NCI-H460 (cell line): Measurements from ENCODE around the gene CLTCL1. TPM values are rescaled to one million over a fixed set of nuclear protein-coding genes. Genes with fewer than 3 reads are reported as not detected.

ENCODE experiments used
- DNase-seq: peaks from one replicate; pipeline ENCODE4 v3.0.0-alpha.2; 2016; ENCODE audit warnings: low read depth; ENCODE audit errors: extremely low read depth
- total RNA-seq: library from RNA; depleted of rRNA; stranded (reverse); fragments of >200 nt; shearing (Covaris generic); gene quantifications from 2 replicates; pipeline ENCODE4 v1.2.3, GENCODE V29; 2014

Gene CLTCL1
- total RNA-seq, 1 experiment from 2014 or later = 2.0 TPM

- DNase-seq = no peak
Observed at GRCh38 chr22:19178065-19178656, 113.4 kb downstream of the CLTCL1 start.

DNA sequence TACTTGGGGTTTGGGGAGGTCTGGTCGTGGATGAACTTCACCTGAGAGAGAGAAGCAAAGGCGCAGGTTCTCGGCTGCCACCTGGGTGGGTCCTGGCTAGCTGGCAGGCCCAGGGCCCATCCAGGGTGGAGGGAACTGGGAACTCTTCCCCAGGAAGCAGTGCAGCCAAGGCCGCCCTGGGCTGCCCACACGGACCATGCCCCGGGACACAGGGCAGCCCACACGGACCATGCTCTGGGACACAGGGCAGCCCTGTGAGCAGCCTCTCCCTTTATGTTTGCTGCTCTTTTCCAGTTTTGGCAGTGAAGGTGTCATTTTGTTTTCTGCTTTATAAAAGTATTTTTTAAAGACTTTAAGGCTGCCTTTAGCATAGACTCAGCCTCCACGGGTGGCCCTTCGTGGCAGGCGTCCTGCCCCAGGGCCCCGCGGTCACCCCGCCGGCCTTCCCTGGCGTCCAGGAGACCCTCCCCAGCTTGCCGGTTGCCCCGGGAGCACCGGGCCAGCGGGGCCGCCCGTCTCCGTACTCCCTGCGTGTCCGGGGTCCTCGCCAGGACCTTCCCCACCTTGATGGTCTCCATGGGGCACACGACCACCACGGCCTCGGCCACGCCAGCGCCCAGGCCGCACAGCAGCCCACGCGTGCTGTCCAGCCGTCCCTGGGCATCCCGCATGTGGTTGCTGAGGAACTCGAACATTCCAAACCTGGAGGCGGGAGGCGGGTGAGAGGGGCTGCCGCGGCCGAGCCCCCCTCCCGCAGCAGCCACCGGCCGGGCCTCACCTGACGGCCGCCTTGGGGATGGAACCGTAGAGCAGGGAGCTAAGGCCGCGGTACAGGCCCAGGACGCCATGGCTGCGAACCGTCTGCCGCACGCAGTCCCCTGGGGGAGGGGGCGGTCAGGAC is 114.1 kb downstream of the CLTCL1 start:
- DNase-seq = no peak

GRCh38 chr22:19176732-19177131 is 114.8 kb downstream of the CLTCL1 start:
- no peak for DNase-seq

GRCh38 chr22:19176175-19176643 is 115.3 kb downstream of the CLTCL1 start:
- no peak for DNase-seq

- no peak for DNase-seq
Observed at GRCh38 chr22:19175602-19176174, 115.8 kb downstream of the CLTCL1 start.

- DNase-seq = no peak
Observed at GRCh38 chr22:19175026-19175601, 116.4 kb downstream of the CLTCL1 start.

- DNase-seq = no peak
Observed at GRCh38 chr22:19174106-19175025, 117.2 kb downstream of the CLTCL1 start.

DNA sequence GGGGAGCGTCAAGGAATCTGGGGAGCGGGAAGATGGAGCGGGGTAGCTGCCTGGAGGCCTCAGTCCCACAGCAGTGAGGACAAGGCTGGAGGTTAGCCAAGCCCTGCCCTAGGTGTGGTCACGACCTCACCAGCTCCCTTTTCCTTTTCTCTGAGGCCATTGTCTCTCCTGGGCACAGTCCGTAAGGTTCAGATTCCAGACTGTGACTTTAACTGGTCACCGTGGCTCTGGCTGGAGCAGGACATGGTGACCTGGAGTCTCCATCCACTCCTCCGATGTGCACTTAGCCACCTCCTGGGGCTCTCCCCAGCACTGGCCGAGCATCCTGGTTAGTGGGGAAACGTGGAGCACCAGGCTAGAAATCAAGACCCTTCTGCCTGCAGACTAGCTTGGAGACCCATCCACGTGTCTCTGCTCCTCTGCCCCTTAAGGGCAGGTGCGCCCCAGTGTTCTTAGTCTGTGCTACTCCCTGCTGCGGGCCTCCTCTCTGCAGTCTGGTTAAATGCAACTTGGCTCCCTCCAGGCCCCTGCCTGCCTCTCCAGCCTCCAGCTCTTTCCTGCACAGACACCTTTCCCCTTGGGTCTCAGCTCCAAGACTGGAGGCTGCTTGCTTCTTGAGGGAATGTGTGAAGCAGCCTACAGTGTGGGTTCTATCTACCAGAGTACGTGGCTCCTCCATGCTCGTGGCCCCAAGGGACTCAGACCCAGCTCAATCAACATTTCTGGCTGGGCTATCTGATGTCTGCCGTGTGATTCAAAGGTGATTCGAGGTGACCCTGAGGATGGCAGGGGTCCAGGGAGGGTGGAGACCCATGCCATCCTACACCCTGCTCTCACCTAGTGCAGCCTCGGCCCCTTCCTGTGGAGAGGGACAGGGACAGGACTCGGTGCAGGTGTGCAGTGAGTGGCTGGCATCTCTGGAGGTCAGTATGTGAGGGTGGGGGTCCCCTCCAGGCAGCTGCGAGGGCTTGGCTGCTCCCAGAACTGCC is 118.2 kb downstream of the CLTCL1 start:
- DNase-seq = no peak

DNA sequence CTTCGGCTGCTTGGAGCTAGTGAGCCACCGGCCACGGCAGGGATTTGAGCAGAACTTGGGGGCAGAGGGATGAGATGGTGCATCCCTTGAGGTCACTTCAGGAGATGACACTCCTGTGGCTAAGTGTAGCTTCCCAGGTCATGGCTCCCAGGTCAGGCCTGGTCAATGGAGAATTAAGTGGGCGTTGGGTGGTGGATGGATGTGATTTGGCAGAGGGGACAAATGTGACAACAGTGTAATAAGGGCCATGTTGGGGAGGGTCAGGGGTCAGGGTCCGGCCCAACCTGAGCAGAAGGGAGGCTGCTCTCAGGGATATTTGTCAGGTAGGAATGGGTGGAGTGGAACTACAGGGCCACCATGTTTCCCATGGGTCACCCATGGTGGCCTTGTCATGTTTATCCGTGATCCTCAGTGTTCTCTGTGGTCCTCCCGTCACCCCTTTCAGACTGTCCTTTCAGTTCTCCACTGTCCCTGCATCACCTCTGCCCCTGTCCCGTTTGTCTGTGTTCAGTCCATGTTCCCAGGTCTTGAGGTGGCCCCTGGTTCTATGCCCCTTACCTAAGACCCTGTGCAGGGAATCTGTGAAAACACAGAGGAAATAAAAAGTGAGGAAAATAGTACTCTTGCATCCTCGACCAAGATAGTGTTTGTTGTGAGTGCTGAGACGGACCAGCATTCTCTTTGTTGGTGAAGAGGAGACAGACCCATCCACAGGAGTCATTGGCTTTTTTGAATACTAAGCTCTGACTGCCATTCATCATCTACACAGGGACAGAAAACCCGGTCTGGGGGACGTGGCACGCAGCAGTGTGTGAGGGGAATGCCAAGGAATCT is 119.1 kb downstream of the CLTCL1 start:
- DNase-seq = no peak

DNA sequence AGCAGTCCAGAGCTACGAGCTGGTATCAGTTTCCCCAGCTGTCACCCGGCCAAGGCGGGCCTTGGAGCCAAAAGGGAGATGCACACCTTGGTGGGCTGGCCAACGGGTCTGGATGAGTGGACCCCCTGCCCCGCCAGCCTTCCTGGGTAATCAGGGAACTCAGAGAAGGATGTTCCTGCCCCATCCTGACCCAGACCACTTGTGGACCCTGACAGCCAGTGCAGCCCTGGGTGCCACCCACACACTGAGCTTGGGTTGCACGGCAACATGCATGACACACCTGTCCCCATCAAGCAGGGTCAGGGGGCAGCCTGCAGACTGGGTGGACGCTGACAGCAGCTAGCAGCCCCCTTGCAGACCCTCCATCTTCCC is 121.6 kb downstream of the CLTCL1 start:
- no peak for DNase-seq

GRCh38 chr22:19169002-19169946 is 122.2 kb downstream of the CLTCL1 start:
- no peak for DNase-seq

GRCh38 chr22:19168088-19168890 is 123.2 kb downstream of the CLTCL1 start:
- no peak for DNase-seq

GRCh38 chr22:19167106-19167869 is 124.2 kb downstream of the CLTCL1 start:
- DNase-seq = no peak

DNA sequence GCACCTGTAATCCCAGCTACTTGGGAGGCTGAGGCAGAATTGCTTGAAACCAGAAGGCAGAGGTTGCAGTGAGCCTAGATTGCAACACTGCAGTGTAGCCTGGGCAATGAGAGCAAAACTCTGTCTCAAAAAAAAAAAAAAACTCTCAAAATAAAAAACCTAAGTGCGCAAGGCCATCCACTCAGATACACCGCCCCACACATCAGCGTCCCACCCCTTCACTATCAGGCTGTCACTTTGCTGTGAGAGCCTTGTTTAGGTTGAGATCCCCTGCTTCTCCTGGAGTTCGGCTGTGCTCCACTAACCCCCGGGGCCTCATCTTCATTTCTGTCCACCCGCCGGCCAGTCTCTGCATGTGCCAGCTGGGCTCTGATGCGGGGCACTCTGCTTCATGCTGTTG is 125.1 kb downstream of the CLTCL1 start:
- DNase-seq = no peak

DNA sequence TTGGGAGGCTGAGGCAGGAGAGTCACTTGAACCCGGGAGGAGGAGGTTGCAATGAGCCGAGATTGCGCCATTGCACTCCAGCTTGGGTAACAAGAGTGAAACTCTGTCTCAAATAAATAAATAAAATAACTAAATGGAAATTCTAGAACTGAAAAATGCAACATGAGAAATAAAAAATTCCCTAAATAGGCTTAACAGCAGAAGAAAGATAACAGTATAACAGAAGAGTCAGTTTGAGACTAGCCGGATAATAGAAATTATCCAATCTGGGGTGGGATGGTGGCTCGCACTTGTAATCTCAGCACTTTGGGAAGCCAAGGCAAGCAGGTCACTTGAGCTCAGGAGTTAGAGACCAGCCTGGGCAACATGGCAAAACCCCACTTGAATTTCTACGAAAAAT is 127.1 kb downstream of the CLTCL1 start:
- DNase-seq = no peak
